ENCODE results near the gene FADS6.
"Not testable (repeated sequence)": the region's sequence is repeated elsewhere in the genome, so short reads cannot be mapped to it uniquely, and the experiment has no call there.

Gene FADS6

GRCh38 chr17:74921026-74921681 lies 27.7 kb upstream of the FADS6 start:
- DNase-seq (ENCODE audit: low read depth in 4 of 4, low spot score in 1 of 4), result no peak

- no peak for DNase-seq (ENCODE audit: low read depth in 4 of 4, low spot score in 1 of 4)
Measured at GRCh38 chr17:74920642-74921025, 27.2 kb upstream of the FADS6 start.

- no peak for DNase-seq (ENCODE audit: low read depth in 4 of 4, low spot score in 1 of 4)
Measured at GRCh38 chr17:74920306-74920620, 26.8 kb upstream of the FADS6 start.

GRCh38 chr17:74919440-74920305 lies 26.2 kb upstream of the FADS6 start:
- no peak for DNase-seq (ENCODE audit: low read depth in 4 of 4, low spot score in 1 of 4)

GRCh38 chr17:74918906-74919305 lies 25.5 kb upstream of the FADS6 start:
- no peak for DNase-seq (ENCODE audit: low read depth in 4 of 4, low spot score in 1 of 4)

GRCh38 chr17:74917430-74917829 lies 24.0 kb upstream of the FADS6 start:
- DNase-seq (ENCODE audit: low read depth in 4 of 4, low spot score in 1 of 4), result no peak

GRCh38 chr17:74916851-74917199 lies 23.4 kb upstream of the FADS6 start:
- no peak for DNase-seq (ENCODE audit: low read depth in 4 of 4, low spot score in 1 of 4)

- DNase-seq (ENCODE audit: low read depth in 4 of 4, low spot score in 1 of 4), result no peak
Measured at GRCh38 chr17:74916136-74916850, 22.9 kb upstream of the FADS6 start.

- DNase-seq (ENCODE audit: low read depth in 4 of 4, low spot score in 1 of 4), result not testable (repeated sequence)
Measured at GRCh38 chr17:74911423-74911822, 18.0 kb upstream of the FADS6 start.

- not testable (repeated sequence) for DNase-seq (ENCODE audit: low read depth in 4 of 4, low spot score in 1 of 4)
Measured at GRCh38 chr17:74909097-74909496, 15.7 kb upstream of the FADS6 start.

- no peak for DNase-seq (ENCODE audit: low read depth in 4 of 4, low spot score in 1 of 4)
Measured at GRCh38 chr17:74907012-74907411, 13.6 kb upstream of the FADS6 start.

GRCh38 chr17:74906214-74906793 lies 12.9 kb upstream of the FADS6 start:
- DNase-seq (ENCODE audit: low read depth in 4 of 4, low spot score in 1 of 4), result not testable (repeated sequence)

- no peak for DNase-seq (ENCODE audit: low read depth in 4 of 4, low spot score in 1 of 4)
Measured at GRCh38 chr17:74904687-74905409, 11.4 kb upstream of the FADS6 start.

GRCh38 chr17:74903671-74904070 lies 10.2 kb upstream of the FADS6 start:
- DNase-seq (ENCODE audit: low read depth in 4 of 4, low spot score in 1 of 4), result no peak

GRCh38 chr17:74903034-74903433 lies 9.6 kb upstream of the FADS6 start:
- no peak for DNase-seq (ENCODE audit: low read depth in 4 of 4, low spot score in 1 of 4)

- no peak for DNase-seq (ENCODE audit: low read depth in 4 of 4, low spot score in 1 of 4)
Measured at GRCh38 chr17:74901353-74902135, 8.1 kb upstream of the FADS6 start.

- DNase-seq (ENCODE audit: low read depth in 4 of 4, low spot score in 1 of 4), result no peak
Measured at GRCh38 chr17:74900208-74900607, 6.8 kb upstream of the FADS6 start.

- DNase-seq (ENCODE audit: low read depth in 4 of 4, low spot score in 1 of 4), result no peak
Measured at GRCh38 chr17:74898376-74898946, 5.0 kb upstream of the FADS6 start.

GRCh38 chr17:74893936-74894671 lies 671 bp upstream of the FADS6 start:
- DNase-seq (ENCODE audit: low read depth in 4 of 4, low spot score in 1 of 4), result no peak
